MM.1S (cell line): ENCODE results near the gene ERG.

Source experiments
- EZH2 ChIP-seq: fragments of 300-600 bp; sonication (generic); optimal IDR thresholded peaks from 2 replicates; pipeline ENCODE3; 2017; ENCODE audit warnings: low read depth, mild to moderate bottlenecking, antibody characterized with exemption, low read length, mixed read lengths
- EZH2phosphoT487 ChIP-seq: fragments of 300-600 bp; sonication (generic); IDR thresholded peaks from 2 replicates; pipeline ENCODE4 v1.6.1; 2018; ENCODE audit warnings: antibody characterized with exemption, low read length
- TF ChIP-seq, protein P1 (sequence below): fragments of 300-600 bp; sonication (generic); IDR thresholded peaks from 2 replicates; pipeline ENCODE4 v1.5.1; 2016; ENCODE audit warnings: antibody characterized with exemption, low read length, mixed read lengths

GRCh38 chr21:38542263-38542662 is 44.0 kb upstream of the ERG start:
- TF ChIP-seq EZH2: no peak
- TF ChIP-seq, protein P1, sequence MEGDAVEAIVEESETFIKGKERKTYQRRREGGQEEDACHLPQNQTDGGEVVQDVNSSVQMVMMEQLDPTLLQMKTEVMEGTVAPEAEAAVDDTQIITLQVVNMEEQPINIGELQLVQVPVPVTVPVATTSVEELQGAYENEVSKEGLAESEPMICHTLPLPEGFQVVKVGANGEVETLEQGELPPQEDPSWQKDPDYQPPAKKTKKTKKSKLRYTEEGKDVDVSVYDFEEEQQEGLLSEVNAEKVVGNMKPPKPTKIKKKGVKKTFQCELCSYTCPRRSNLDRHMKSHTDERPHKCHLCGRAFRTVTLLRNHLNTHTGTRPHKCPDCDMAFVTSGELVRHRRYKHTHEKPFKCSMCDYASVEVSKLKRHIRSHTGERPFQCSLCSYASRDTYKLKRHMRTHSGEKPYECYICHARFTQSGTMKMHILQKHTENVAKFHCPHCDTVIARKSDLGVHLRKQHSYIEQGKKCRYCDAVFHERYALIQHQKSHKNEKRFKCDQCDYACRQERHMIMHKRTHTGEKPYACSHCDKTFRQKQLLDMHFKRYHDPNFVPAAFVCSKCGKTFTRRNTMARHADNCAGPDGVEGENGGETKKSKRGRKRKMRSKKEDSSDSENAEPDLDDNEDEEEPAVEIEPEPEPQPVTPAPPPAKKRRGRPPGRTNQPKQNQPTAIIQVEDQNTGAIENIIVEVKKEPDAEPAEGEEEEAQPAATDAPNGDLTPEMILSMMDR: no peak
- no peak for TF ChIP-seq EZH2phosphoT487
